Endothelial cell of umbilical vein (primary cell): ENCODE measurements around the gene GLRX. TPM values are rescaled to one million over a fixed set of nuclear protein-coding genes. Genes with fewer than 3 reads are reported as not detected.

Source experiments
- BruUV-seq: library from RNA; stranded (reverse); fragments of 400-500 nt; replicated peaks from 2 replicates; lab custom pipeline; 2021; lab: Mats Ljungman, UMichigan
- CTCF ChIA-PET: fragments of 300-600, 350-600 bp; sonication (Branson Sonifier 250); formaldehyde crosslinking; loops from one replicate; lab custom pipeline; 2021; ENCODE audit warnings: antibody characterized with exemption, inconsistent platforms; lab: Charles Lee
- POLR2A ChIA-PET: fragments of 300-600, 350-600 bp; sonication (Branson Sonifier 250); formaldehyde crosslinking; loops from one replicate; lab custom pipeline; 2021; ENCODE audit warnings: antibody characterized with exemption, inconsistent platforms; lab: Charles Lee
- DNase-seq: peaks from one replicate; pipeline ENCODE4 v3.0.0-alpha.2; 2011; ENCODE audit warnings: low read depth, low spot score
- FAIRE-seq: peaks from 2 replicates; lab custom pipeline; 2011; peaks lifted over from hg19 to GRCh38; lab: Jason Lieb, UNC
- H2AFZ ChIP-seq: 2 replicates; pipeline ENCODE4 v1.6.0; 2012; ENCODE audit warnings: low read depth, low read length, control low read depth, inconsistent platforms
- H3K27ac ChIP-seq: 2 replicates; pipeline ENCODE4 v1.5.1; 2011; ENCODE audit warnings: low read depth, mild to moderate bottlenecking, control low read depth, low read length, moderate library complexity; ENCODE audit not compliant: insufficient read depth
- H3K27me3 ChIP-seq, 2 experiments: 2 replicates each; pipeline versions ENCODE4 v1.6.0 to v1.6.1; 2011; ENCODE audit warnings: low read length in 2 of 2, mixed read lengths in 1 of 2; ENCODE audit not compliant: control insufficient read depth in 2 of 2, insufficient read depth in 2 of 2
- H3K36me3 ChIP-seq, 2 experiments: 2 replicates in 1 of 2; 3 replicates in 1 of 2; pipeline ENCODE4 v1.5.1; 2011; ENCODE audit warnings: low read length in 2 of 2, mild to moderate bottlenecking in 1 of 2, moderate library complexity in 1 of 2; ENCODE audit not compliant: control insufficient read depth in 2 of 2, insufficient read depth in 2 of 2; ENCODE audit errors: extremely low read depth in 1 of 2
- H3K4me1 ChIP-seq: 3 replicates; pipeline ENCODE4 v1.5.1; 2011; ENCODE audit warnings: mild to moderate bottlenecking, low read length; ENCODE audit not compliant: control insufficient read depth, insufficient read depth; ENCODE audit errors: extremely low read depth
- H3K4me2 ChIP-seq: 2 replicates; pipeline ENCODE4 v1.6.1; 2011; ENCODE audit warnings: low read length, control low read depth, mixed read lengths; ENCODE audit not compliant: insufficient read depth
- H3K4me3 ChIP-seq, 3 experiments: fragments of 200-600 bp in 1 of 3; sonication (generic), shearing (Covaris generic) in 1 of 3; replicated peaks in 1 of 3; 2 replicates each; pipeline ENCODE4 v1.5.1; 2011 to 2016; ENCODE audit warnings: control low read depth in 3 of 3, low read length in 3 of 3, mild to moderate bottlenecking in 2 of 3, inconsistent platforms in 1 of 3, low read depth in 1 of 3, moderate library complexity in 1 of 3; ENCODE audit not compliant: insufficient read depth in 1 of 3
- H3K79me2 ChIP-seq: 2 replicates; pipeline ENCODE4 v1.6.0; 2012; ENCODE audit warnings: low read length, inconsistent platforms; ENCODE audit not compliant: control insufficient read depth, insufficient read depth
- H3K9ac ChIP-seq: replicated peaks from 2 replicates; pipeline ENCODE3; 2011; ENCODE audit warnings: low read length, control low read depth; ENCODE audit not compliant: insufficient read depth; ENCODE audit errors: extremely low read depth
- H3K9me1 ChIP-seq: replicated peaks from 3 replicates; pipeline ENCODE4 v1.6.0; 2011; ENCODE audit warnings: mild to moderate bottlenecking, low read length; ENCODE audit not compliant: control insufficient read depth, insufficient read depth; ENCODE audit errors: extremely low read depth
- H3K9me3 ChIP-seq: replicated peaks from 2 replicates; pipeline ENCODE4 v1.5.1; 2012; ENCODE audit warnings: low read length, inconsistent platforms; ENCODE audit not compliant: control insufficient read depth, insufficient read depth
- H4K20me1 ChIP-seq: replicated peaks from 2 replicates; pipeline ENCODE3; 2011; ENCODE audit warnings: mild to moderate bottlenecking, low read length; ENCODE audit not compliant: control insufficient read depth, insufficient read depth; ENCODE audit errors: extremely low read depth
- EZH2 ChIP-seq: IDR thresholded peaks from 2 replicates; pipeline ENCODE4 v1.6.1; 2012; ENCODE audit warnings: borderline replicate concordance, low read depth, mild to moderate bottlenecking, moderate library complexity, low read length, inconsistent platforms; ENCODE audit not compliant: severe bottlenecking
- FOS ChIP-seq: IDR thresholded peaks from 2 replicates; pipeline ENCODE4 v1.6.1; 2011; ENCODE audit warnings: mild to moderate bottlenecking, low read length, moderate library complexity, borderline replicate concordance; ENCODE audit not compliant: insufficient read depth
- GATA2 ChIP-seq: IDR thresholded peaks from 2 replicates; pipeline ENCODE4 v1.7.0; 2011; ENCODE audit warnings: low read depth, mild to moderate bottlenecking, moderate library complexity, mixed read lengths, low read length; ENCODE audit not compliant: insufficient read length, insufficient read depth
- JUN ChIP-seq: IDR thresholded peaks from 2 replicates; pipeline ENCODE4 v1.6.1; 2011; ENCODE audit warnings: borderline replicate concordance, low read depth; ENCODE audit not compliant: insufficient read length, insufficient read depth
- MYC ChIP-seq: IDR thresholded peaks from one replicate; pipeline ENCODE4 v1.6.1; 2011; ENCODE audit warnings: mild to moderate bottlenecking, low read depth, low read length
- POLR2A ChIP-seq: IDR thresholded peaks from 2 replicates; pipeline ENCODE4 v1.6.1; 2012; ENCODE audit warnings: low read depth, mild to moderate bottlenecking, control low read depth, low read length
- POLR2AphosphoS5 ChIP-seq: IDR thresholded peaks from 2 replicates; pipeline ENCODE4 v1.6.1; 2012; ENCODE audit warnings: low read depth, mild to moderate bottlenecking, control low read depth, low read length, moderate library complexity; ENCODE audit not compliant: insufficient read depth
- dilution Hi-C: fragments of 300-500 bp; cut with MboI; formaldehyde crosslinking; loops from one replicate; pipeline ENCODE4 v1.15.0; 2019; ENCODE audit warnings: low sequenced_read_pairs; ENCODE audit not compliant: extremely low pct_ligation_motif_present
- intact Hi-C: fragments of 100-400 bp; cut with micrococcal nuclease; formaldehyde crosslinking; loops from one replicate; pipeline ENCODE4 v1.10.0; 2022
- polyA plus RNA-seq, 4 experiments: library from polyadenylated mRNA; depleted of rRNA in 3 of 4; stranded (reverse) in 3 of 4; unstranded in 1 of 4; fragments of >200 nt; gene quantifications; 2 replicates each; pipeline versions ENCODE4 v1.2.1 to v1.2.3, GENCODE V29; 2011 to 2012; ENCODE audit warnings: missing spikeins in 1 of 4
- total RNA-seq: library from RNA; stranded (reverse); gene quantifications from 2 replicates; pipeline ENCODE4 v1.2.3, GENCODE V29; 2021
- TF ChIP-seq, protein P1 (sequence below), 2 donors: IDR thresholded peaks; 1 replicate in 1 of 2; 2 replicates in 1 of 2; pipeline ENCODE4 v1.5.1; 2011; ENCODE audit warnings: low read length in 2 of 2, mild to moderate bottlenecking in 2 of 2, moderate library complexity in 2 of 2, control low read depth in 1 of 2, inconsistent platforms in 1 of 2, low read depth in 1 of 2; ENCODE audit not compliant: insufficient read depth in 1 of 2; ENCODE audit errors: extremely low read depth in 1 of 2
- TF ChIP-seq, protein P2 (sequence below): IDR thresholded peaks from 2 replicates; pipeline ENCODE4 v1.6.1; 2011; ENCODE audit not compliant: insufficient read depth, insufficient read length

The GLRX gene
- total and polyA plus RNA-seq, 2 donors (not counting 3 experiments of a cell fraction or from before 2014, with no cell fraction given): 14.2 to 40.3 TPM

DNA sequence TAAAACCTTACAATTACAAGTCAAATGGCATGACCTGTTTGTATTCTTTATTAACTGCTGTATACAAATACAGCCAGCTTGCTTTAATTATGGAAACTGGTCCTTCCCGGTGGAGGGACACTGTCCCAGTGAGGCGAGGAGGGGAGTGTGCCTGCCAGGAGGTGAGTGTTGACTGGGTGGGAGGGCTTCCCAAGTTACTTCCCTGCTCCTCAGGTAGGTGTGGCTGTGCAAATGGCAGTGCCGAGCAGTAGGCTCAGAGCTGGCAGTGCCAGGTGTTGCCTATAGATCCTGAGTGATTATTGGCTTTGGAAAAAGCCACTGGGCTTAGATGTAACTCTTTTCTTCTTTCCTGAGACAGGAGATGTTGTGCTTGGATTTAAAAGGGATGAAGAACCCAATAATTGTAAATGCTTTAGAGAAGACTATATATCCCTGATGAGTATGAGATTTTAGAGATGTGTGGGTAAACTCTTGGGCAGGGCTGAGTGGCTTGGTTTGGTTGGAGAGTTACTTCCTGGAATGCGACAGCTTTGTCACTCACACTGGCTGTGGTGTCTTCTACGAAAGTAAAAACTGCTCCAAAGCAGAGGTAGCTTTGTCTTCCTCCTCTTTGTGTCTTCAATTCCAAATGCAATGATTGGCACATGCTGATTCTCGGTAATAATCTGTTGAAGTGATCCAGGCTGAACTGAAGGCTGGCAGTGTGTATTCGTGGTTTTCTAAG, 43.7 kb downstream of the GLRX start:
- H3K36me3 ChIP-seq: peaks cover 0 to 3% of the 10 kb centered on the region in 2 experiments
- intact Hi-C loops: no loop called here
- dilution Hi-C loops: no loop called here
- no peaks in the 10 kb centered on the region for H3K27me3 ChIP-seq
- peaks cover 15% of the 10 kb centered on the region for H3K4me1 ChIP-seq
- no peak overlapping the region for H3K4me3 ChIP-seq
- peak overlapping the region; percentile 39 for H3K27ac ChIP-seq
- DNase-seq (no peak), FAIRE-seq (no peak)
- no peaks in the 10 kb centered on the region for H3K9me3 ChIP-seq
- H3K9me1 ChIP-seq: no peaks in the 10 kb centered on the region
- H4K20me1 ChIP-seq: no peaks in the 10 kb centered on the region
- H3K4me2 ChIP-seq: peak overlapping the region; percentile 34
- no peaks in the 10 kb centered on the region for H3K79me2 ChIP-seq
- H3K9ac ChIP-seq: no peak overlapping the region
- POLR2A ChIA-PET: no interaction called here
- TF ChIP-seq POLR2AphosphoS5 (no peak), EZH2 (no peak), POLR2A (no peak), GATA2 (no peak), JUN (no peak), FOS (no peak), MYC (no peak)
- TF ChIP-seq, protein P1, sequence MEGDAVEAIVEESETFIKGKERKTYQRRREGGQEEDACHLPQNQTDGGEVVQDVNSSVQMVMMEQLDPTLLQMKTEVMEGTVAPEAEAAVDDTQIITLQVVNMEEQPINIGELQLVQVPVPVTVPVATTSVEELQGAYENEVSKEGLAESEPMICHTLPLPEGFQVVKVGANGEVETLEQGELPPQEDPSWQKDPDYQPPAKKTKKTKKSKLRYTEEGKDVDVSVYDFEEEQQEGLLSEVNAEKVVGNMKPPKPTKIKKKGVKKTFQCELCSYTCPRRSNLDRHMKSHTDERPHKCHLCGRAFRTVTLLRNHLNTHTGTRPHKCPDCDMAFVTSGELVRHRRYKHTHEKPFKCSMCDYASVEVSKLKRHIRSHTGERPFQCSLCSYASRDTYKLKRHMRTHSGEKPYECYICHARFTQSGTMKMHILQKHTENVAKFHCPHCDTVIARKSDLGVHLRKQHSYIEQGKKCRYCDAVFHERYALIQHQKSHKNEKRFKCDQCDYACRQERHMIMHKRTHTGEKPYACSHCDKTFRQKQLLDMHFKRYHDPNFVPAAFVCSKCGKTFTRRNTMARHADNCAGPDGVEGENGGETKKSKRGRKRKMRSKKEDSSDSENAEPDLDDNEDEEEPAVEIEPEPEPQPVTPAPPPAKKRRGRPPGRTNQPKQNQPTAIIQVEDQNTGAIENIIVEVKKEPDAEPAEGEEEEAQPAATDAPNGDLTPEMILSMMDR (IDR thresholded peaks at IDR 0.05; ENCODE audit: extremely low read depth in 1 of 2, insufficient read depth in 1 of 2, low read depth in 1 of 2, low read length in 2 of 2): no peak
- TF ChIP-seq, protein P2, sequence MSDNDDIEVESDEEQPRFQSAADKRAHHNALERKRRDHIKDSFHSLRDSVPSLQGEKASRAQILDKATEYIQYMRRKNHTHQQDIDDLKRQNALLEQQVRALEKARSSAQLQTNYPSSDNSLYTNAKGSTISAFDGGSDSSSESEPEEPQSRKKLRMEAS: no peak
- CTCF ChIA-PET: interaction anchor here (0.8 to 3.9 kb wide), 12 partner anchors 10 to 135 kb away, joined by 3 to 62 read pairs (median 6); partner anchors contain the start of genes RFESD and RHOBTB3
- no TSS peak for BruUV-seq
- peak overlapping the region; percentile 39 for H2AFZ ChIP-seq
